ENCODE measurements around the gene DAPK2. TPM values are rescaled to one million over a fixed set of nuclear protein-coding genes. Genes with fewer than 3 reads are reported as not detected.
A peak's percentile ranks its signal among the peaks of the same experiment; 100 is the strongest.

DAPK2 gene
- total RNA-seq, 1 donor = 0.81 TPM

DNA sequence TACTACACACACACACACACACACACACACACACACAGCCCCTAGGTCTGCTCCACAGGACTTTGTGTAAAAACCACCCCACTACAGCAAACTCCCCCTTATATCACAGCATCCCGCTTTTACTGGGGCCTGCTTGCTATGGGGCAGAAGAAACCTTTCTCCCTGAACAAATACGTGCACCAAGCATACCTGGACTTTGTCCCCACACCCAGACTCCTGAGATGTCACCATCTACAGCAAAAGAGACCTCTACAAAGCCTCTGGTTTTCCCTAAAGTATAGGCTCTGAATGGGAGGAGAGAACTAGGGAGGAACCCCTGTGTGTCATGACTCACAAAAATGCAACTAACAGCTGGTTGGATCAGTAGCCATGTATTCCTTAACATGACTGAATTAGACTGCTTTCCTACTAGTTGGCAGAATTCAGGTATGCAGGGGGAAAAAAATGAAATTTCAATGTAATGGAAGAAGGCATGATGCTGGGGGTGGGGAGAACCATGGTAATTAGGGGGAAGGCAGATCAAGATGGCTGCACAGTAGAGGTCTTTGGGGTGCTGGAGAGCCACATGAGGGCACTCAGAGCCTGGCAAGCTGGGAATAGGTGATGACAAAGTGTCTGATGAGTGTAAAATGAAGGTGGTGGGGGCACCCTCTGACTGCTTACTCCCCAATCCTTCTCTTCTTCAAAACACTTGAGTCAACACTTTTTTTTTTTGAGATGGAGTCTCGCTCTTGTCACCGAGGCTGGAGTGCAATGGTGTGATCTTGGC lies 45.9 kb downstream of the DAPK2 start:
- no peak for DNase-seq (ENCODE audit: low read depth in 2 of 3, low spot score in 2 of 3)

DNA sequence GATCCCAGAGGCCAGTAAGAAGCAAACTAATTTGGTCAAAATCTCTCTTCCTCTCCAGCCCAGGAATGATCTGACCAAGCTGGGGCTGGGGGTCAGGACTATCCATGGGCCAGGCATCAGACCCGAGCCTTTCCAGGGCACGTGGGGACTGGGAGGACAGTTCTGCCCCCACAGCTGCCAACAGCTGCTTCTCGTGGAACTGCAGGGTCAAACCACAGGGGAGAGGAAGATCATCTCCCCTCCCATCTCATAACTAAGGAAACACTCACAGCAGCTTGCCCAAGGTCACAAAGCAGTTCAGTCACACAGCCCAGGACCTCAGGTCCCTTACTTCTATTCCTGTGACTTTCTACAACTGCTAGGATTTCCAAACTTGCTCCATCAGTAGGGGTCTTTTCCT lies 47.1 kb downstream of the DAPK2 start:
- peak in 1 of 3 donors; percentile 13 for DNase-seq (ENCODE audit: low read depth in 2 of 3, low spot score in 2 of 3)

DNA sequence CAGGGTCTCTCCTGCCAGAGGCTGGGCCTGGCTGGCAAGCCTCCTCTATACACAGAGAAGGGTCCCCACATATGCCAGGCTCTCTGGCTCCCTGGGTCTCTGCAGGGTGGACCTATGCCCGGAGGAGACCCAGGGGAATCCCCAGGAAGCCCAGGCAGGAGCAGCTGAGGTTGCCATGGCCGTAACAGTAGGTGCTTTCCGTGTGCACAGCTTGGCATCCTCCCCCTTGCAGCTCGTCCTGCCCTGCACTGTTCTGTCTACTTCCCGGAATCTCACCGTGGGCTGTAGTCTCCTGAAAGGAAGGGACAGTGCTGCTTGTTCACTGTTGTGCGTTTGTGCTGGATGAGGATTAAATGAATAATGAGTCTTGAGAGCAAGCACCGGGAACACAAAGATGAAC lies 47.8 kb downstream of the DAPK2 start:
- DNase-seq (ENCODE audit: low read depth in 2 of 3, low spot score in 2 of 3) = no peak

DNA sequence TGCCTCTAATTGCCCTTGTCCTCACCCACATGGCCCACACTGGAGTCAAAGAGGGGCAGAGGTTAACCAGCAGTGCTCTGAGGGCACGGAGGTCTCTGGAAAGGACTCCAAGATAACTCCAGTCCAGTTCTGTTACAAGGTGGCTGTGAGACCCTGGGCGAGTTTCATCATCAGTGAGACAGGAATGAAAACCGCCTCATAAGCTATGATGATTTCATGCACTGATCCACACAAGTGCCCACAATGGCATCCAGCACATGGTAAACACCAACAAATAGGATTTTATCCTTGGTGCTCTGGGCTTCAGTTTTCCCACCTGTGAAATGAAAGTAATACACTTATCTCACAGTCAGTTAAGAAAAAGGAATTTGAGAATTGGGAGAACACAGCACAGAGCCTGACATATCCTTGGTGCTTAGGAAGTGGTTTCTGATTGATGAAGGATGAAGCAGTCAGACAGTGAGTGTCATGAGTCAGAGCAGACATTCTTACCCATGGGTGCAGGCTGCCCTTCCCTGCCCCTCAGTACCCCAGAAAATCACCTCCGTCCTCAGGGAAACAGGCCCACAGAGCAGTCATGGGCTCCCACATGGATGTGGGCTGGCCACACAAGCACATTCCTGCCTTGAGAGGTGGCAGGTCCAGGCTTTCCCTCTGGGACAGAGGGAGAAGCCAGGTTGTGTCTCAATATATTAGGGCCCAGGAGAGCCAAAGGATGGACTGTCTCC lies 48.4 kb downstream of the DAPK2 start:
- DNase-seq (ENCODE audit: low read depth in 2 of 3, low spot score in 2 of 3) = no peak

DNA sequence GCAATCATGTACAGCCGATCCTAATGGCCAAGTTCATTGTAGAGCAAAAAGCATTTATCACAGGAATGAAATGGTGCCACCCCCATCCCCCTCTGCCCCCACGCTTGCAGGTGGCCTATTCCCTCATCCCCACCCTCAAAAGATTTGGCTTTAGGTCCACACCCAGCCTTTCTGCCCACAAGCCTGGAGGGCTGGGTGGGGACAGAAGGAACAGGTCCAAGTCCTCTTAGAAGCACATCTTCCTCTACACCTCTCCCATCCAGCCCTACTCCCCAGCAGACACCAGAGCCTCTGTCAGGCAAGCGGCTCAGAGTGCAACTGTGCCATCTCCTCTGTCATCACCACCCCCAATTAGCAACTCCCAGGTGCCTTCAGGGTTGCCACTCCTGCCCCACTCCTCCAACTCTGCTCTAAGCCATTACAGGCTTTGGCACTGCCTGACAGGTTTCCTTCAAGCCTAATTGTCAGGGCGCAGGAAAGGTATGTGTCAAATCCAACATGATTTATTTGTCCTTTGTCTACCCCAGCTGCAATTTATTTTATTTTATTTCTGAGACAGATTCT lies 49.4 kb downstream of the DAPK2 start:
- DNase-seq (ENCODE audit: low read depth in 2 of 3, low spot score in 2 of 3) = no peak

DNA sequence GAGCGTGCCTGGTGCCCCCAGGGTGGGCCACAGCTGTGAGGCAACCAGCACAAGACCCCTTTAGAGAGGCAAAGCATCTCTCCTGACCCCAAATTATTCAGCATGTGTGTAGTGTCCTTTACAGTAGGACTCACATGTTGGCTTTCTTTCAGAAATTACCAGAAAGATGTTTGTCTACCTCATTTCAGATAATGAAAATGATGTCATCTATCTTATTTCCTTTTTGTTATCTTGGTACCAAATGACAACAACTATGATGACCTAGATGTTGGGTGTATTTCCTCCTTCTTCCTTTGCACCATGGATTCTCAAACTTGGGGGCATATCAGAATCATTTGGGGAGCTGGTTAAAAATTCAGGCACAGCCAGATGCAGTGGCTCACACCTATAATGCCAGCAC lies 50.5 kb downstream of the DAPK2 start:
- no peak for DNase-seq (ENCODE audit: low read depth in 2 of 3, low spot score in 2 of 3)

DNA sequence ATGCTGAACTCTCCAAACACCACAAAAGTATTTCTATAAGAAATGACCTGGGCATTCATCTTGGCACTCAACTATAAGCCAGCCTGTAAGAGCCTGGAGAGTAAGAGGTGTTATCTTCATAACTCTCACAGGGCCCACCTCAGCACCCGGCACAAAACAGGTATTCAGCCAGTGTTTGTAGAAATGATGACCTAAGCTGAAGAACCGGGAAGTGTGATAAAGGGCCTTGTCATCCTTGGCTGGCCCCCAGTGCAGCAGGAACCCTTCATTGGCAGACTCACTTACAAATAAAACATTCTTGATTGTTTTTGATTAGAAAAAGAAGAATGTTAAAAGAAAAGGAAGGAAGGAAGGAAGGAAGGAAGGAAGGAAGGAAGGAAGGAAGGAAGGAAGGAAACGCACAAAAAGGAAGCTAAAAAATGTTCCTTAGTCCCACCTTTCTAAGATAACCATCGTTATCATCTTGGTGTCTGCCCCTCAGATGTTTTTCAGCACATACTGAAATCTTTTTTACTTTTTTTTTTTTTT lies 52.1 kb downstream of the DAPK2 start:
- no peak for DNase-seq (ENCODE audit: low read depth in 2 of 3, low spot score in 2 of 3)

DNA sequence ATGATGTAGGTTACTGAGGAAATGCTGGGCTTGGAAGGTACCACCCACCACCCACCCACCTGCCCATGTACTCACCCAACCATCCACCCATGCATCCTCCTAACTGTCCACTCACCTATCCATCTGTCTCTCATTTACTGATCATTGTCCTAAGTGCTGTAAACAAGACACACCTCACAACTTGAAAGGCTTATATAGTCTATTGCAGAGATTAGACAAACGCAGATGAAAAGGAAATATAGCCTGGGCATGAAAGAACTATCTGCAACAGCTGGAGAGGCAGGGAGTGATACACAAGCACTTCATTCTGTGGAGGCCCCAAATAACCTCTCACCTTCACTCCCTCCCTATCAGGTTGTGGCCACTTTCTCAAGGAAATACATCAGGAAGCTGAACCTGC lies 54.0 kb downstream of the DAPK2 start:
- DNase-seq (ENCODE audit: low read depth in 2 of 3, low spot score in 2 of 3) = no peak

DNA sequence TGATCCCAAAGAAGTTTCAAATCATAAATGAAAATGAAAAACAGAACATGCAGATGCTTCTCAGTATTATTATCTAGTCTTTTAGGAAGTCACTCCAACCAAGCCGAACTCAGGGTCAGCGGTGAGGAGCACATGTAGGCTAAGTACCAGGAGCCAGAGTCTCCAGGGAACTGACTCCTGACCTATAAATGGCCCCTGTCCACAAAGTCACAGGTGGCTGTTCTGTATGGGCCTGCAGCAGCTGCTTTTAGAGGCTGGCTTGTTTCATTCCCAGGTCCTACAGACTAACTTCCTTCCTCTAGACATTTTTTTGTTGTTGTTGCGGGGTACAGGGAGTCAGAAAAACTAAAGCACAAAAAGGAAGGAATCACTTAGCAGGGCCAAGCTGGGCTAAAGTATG lies 54.6 kb downstream of the DAPK2 start:
- DNase-seq (ENCODE audit: low read depth in 2 of 3, low spot score in 2 of 3) = no peak

DNA sequence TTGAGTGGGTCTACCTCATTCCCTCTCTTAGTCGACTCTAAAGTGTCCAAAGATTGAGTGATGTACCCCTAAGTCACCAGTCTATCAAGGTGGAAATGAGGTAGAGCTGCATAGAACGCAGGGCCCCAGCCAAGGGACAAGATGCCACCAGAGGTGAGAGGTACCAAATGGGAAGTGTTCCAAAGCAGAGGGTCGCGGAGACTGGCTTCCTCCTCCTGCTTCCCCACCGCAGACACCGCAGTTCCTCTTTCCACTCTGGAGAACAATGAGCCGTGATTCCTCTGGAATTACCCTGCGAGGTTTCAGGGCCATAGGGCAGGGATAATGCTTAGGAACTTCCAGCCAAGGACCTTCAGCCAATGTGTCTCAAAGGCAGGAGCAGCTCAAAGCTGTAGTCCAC lies 55.8 kb downstream of the DAPK2 start:
- DNase-seq (ENCODE audit: low read depth in 2 of 3, low spot score in 2 of 3) = peak in 1 of 3 donors; percentile 16

DNA sequence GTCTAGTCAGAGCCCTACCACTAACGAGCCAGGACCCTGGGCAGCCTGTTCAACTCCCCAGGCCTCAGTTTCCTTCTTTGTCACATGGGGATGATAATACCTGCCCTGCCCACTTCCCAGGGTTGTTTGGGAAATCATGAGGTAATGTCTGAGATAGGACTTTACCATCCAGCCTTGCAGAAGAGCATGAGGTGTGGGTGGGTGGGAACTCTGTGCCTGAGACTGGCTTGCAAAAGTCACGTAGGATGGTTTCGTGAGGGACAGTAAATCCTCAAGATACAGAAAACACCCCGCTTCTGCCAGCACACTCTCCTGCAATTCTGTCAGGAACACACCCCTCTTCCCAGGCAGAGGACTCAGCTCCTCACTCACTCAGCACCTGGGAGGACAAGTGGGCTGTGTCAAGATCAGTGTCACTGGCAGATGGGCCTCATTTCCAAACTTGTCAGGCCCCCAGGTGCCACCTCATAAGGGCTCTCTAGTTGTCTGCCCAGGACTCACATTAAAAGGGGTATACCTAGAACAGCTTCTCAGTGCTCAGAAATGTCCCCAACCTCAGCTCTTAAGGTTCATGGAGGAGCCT lies 58.4 kb downstream of the DAPK2 start:
- DNase-seq (ENCODE audit: low read depth in 2 of 3, low spot score in 2 of 3) = no peak

DNA sequence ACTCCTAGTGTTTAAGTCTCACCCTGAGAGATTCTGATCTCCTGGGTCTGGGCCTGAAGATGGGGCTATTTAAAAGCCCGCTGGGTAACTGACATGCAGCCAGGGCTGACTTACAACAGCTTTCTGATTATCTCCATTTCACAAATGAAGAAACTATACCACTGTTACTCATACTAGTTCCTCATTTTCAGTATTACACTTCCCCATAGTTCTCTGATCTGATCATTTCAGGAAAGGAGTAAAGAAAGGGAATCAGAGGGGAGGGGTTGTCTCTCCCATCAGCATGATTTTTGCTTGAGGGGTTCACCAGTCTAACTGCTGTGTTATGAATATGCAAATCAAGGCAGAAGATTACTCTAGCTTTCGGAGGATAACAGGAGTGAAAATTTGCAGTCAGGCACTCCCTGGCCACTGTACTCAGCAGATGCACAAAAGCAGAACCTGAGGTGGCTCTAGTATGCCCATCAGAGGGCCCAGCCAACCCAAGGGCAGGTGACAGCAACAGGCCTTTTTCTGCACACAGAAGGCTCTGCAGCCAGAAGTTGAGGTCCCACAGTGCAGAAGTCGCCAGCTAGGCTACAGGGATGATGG lies 59.4 kb downstream of the DAPK2 start:
- DNase-seq (ENCODE audit: low read depth in 2 of 3, low spot score in 2 of 3) = peak in 2 of 3 donors; percentile 66 to 82

DNA sequence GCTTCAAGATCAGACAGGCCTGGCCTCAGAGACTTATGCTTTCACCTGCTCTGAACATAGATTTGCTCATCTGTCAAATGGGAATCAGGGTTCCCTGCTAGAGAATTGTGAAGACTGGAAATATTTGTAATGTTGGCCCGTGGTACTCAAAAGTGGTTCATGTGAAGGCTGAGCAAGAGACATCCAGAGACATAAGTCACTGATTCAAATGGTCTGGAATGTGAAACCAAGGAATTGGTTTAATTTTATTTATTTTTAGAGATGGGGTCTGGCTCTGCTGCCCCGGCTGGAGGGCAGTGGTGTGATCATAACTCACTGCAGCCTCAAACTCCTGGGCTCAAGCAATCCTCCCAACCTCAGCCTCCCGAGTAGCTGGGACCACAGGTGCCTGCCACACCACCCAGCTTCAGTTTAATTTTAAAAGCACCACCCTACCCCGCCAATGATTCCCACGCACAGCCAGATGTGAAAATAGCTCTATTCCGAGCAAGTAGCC lies 60.1 kb downstream of the DAPK2 start:
- DNase-seq (ENCODE audit: low read depth in 2 of 3, low spot score in 2 of 3) = no peak

DNA sequence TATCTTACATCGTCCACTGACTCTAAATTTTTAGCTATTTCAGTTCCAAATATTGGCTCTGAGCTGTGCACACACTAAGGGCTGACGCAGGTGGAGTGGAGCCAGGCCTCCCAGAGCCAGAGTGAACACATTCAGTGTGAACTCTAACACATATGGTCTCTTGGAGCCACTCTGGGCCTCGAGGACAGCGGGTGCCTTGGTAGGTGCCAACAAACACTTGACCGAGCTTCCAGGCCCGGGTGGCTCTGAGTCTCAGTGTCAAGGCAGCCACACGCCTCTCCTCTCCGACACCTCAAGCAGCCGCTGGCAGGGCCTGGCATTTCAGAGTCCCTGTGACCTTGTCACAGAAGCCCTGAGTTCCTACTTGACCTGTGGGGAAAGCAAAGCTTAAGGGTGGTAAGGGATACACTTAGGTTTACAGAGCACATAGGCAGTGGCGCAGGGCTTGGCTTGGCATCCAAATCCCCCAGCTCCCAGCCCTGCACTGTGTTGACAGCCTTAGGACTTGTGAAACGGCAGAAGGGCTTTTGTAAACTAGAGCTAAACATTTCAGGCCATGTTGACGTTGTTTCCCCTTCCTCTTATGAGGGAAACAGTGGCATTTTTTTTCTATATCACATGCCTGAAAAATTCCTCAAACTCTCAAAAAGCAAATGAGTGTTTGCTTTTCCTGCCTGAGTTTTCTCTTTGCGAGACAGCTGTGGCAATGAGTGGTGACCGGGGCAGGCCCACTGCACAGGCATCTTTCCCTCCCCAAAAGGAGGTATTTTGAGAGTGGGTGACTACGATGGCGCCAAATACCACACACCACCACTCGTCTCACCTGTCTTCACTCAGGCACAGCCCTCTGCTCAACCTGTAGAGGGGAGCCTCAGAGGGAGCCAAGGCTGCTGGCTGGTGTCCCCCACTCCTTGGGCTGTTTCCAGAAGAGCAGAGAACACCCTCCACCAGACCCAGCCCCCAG lies 60.8 kb downstream of the DAPK2 start:
- DNase-seq (ENCODE audit: low read depth in 2 of 3, low spot score in 2 of 3) = no peak

DNA sequence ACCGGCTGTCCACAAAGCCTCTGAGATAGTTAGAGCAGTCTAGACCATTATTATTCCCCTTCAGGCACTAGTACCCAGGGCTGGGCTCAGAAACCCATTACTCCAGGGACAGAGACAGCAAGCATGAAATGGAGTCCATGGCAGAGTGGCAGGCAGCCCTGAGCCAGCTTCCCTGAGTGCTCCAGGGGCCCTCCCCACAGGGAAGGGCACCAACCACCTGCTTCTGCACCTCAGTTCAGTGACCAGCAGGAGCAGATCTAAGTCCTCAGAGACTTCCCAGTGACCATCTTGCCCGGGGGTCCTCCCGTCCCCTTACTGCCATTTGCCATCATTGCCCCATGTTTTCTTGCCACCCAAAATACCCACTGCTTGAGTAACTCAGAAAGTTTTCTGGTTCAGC lies 62.0 kb downstream of the DAPK2 start:
- DNase-seq (ENCODE audit: low read depth in 2 of 3, low spot score in 2 of 3) = no peak

DNA sequence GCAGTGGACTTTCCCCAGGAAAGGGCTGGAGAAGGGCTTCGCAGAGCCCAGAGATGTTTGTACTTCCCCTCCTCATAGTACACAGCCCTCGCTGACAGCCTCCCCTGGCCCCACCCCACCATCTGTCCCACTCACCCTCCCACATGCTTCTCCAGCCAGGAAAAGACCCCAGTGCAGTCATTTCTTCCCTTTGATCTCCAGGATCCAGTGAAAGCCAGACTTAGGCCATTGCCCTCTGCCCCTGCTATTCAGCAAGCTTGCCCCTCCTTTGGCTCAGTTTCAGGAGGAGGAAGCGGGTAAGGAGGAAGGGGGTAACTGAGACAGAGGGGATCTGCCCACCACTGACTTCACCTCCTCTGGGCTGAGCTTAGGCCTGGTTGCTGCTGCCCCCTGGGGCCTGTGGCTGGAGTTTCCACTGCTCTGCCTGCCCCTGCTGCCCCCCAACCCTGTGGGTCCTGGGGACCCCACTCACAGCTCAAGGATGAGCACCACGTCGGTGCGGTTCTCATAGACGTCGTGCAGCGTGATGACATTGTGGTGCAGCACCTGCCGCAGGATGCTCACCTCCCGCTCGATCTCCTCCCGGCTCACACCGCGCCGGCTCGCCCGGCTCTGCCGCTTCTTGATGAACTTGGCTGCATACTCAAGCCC lies 63.1 kb downstream of the DAPK2 start:
- DNase-seq (ENCODE audit: low read depth in 2 of 3, low spot score in 2 of 3) = peak in 1 of 3 donors; percentile 58

DNA sequence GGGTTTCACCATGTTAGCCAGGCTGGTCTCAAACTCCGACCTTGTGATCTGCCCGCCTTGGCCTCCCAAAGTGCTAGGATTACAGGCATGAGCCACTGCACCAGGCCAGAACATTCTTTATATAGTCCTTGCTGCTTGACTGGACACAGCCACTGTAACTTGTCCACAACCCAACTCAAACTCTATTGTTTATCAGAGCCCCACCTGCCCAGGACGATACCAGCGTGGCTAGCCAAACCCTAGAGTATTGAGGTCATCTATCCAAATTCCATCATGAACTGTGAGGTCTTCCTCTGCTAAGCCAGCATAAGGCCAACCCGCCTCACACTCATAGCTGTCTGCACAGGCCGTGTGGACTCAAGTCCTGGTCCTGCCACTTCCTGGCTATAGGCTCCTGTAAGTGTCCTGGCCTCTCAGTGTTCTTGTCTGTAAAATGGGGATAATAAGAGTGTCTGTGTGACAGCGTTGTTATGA lies 63.9 kb downstream of the DAPK2 start:
- DNase-seq (ENCODE audit: low read depth in 2 of 3, low spot score in 2 of 3) = no peak

DNA sequence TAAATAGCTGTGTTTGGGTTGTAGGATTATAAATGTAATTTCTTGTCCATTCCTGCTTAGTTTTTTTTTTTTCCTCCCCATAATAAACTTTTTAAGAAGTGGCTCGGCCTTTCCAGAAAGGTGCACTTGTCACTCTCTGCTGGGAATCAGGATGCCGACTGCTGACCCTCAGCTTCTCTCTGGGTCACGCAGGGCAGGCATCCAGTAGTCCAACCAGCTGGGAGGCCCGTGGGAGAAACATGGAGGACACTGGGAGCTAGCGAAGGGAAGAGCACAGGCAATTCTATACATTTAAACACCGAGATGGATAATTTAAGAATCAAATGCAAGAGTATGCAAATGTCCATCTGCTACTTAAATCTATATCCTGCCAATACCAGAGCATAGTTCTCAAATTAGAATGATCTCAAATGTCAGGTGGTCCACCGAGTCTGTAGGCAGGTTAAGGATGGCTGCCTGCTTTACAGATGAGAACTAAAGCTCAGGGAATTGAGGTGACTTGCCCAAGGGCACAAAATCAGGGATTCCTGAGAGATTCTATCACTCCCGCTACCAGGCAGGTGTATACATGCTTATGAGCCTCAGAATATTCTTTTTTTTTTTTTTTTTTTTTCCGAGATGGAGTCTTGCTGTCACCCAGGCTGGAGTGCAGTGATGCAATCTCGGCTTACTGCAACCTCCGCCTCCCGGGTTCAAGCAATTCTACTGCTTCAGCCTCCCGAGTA lies 64.5 kb downstream of the DAPK2 start:
- DNase-seq (ENCODE audit: low read depth in 2 of 3, low spot score in 2 of 3) = no peak

Measured in hematopoietic multipotent progenitor cell (in vitro differentiated cells).